SK-N-SH (cell line): ENCODE measurements around the gene IL17B. TPM values are rescaled to one million over a fixed set of nuclear protein-coding genes. Genes with fewer than 3 reads are reported as not detected.

ENCODE experiments used
- CTCF ChIA-PET: fragments of 300-600, 350-600 bp; formaldehyde crosslinking; extraction: SDS; loops from one replicate; lab custom pipeline; 2021; lab: Yijun Ruan, JAX
- POLR2A ChIA-PET: fragments of 350-600 bp; sonication (Branson Sonifier 250); formaldehyde crosslinking; extraction: SDS; loops from one replicate; lab custom pipeline; 2020; ENCODE audit warnings: antibody characterized with exemption, inconsistent platforms; lab: Yijun Ruan, JAX
- DNase-seq: peaks from one replicate; pipeline ENCODE4 v3.0.0; 2012
- H2AFZ ChIP-seq: fragments of 200-600 bp; sonication (generic); 2 replicates; pipeline ENCODE4 v1.8.1; 2016; ENCODE audit warnings: antibody characterized with exemption, mild to moderate bottlenecking, low read depth
- H3F3A ChIP-seq: fragments of 200-600 bp; sonication (generic); replicated peaks from 2 replicates; pipeline ENCODE3; 2016; ENCODE audit warnings: antibody characterized with exemption, mild to moderate bottlenecking; ENCODE audit not compliant: insufficient read depth
- H3K27ac ChIP-seq, 2 experiments: fragments of 200-500 bp in 1 of 2; fragments of 200-600 bp in 1 of 2; sonication (Bioruptor generic) in 1 of 2; sonication (generic), shearing (Covaris generic) in 1 of 2; 2 replicates each; pipeline versions ENCODE4 v1.5.1 to v1.6.1; 2014 to 2016; ENCODE audit warnings: low read depth in 2 of 2, inconsistent platforms in 1 of 2, low read length in 1 of 2, mild to moderate bottlenecking in 1 of 2, mixed read lengths in 1 of 2
- H3K27me3 ChIP-seq: fragments of 200-600 bp; sonication (generic), shearing (Covaris generic); 2 replicates; pipeline ENCODE4 v1.6.1; 2016; ENCODE audit warnings: mixed run types; ENCODE audit not compliant: insufficient read depth
- H3K36me3 ChIP-seq, 2 experiments: fragments of 200-500 bp in 1 of 2; fragments of 200-600 bp in 1 of 2; sonication (Bioruptor generic) in 1 of 2; sonication (generic) in 1 of 2; replicated peaks in 1 of 2; 2 replicates each; pipeline versions ENCODE3 to v1.5.1; 2014 to 2016; ENCODE audit warnings: low read length in 1 of 2, mild to moderate bottlenecking in 1 of 2; ENCODE audit not compliant: insufficient read depth in 2 of 2, control insufficient read depth in 1 of 2
- H3K4me1 ChIP-seq, 2 experiments: fragments of 200-500 bp in 1 of 2; fragments of 200-600 bp in 1 of 2; sonication (Bioruptor generic) in 1 of 2; sonication (generic), shearing (Covaris generic) in 1 of 2; 2 replicates each; pipeline versions ENCODE4 v1.5.1 to v1.6.1; 2014 to 2016; ENCODE audit warnings: low read depth in 1 of 2, low read length in 1 of 2, mixed run types in 1 of 2; ENCODE audit not compliant: insufficient read depth in 2 of 2, control insufficient read depth in 1 of 2
- H3K4me2 ChIP-seq: fragments of 200-600 bp; sonication (generic), shearing (Covaris generic); 2 replicates; pipeline ENCODE4 v1.6.1; 2017; ENCODE audit warnings: mixed run types
- H3K4me3 ChIP-seq, 2 experiments: fragments of 200-500 bp in 1 of 2; fragments of 200-600 bp in 1 of 2; sonication (Bioruptor generic) in 1 of 2; sonication (generic), shearing (Covaris generic) in 1 of 2; 2 replicates each; pipeline versions ENCODE4 v1.5.1 to v1.8.1; 2014 to 2016; ENCODE audit warnings: low read depth in 2 of 2, inconsistent platforms in 1 of 2, low read length in 1 of 2, mild to moderate bottlenecking in 1 of 2, mixed read lengths in 1 of 2, moderate library complexity in 1 of 2
- H3K79me2 ChIP-seq: fragments of 200-600 bp; sonication (generic); 2 replicates; pipeline ENCODE4 v1.8.1; 2017; ENCODE audit warnings: mild to moderate bottlenecking; ENCODE audit not compliant: insufficient read depth
- H3K9ac ChIP-seq: fragments of 200-600 bp; sonication (generic); 2 replicates; pipeline ENCODE4 v1.6.1; 2017; ENCODE audit warnings: mixed run types
- H3K9me2 ChIP-seq: fragments of 200-600 bp; sonication (generic); 2 replicates; pipeline ENCODE4 v1.6.1; 2017; ENCODE audit warnings: mixed run types
- H3K9me3 ChIP-seq: fragments of 200-600 bp; sonication (generic); 2 replicates; pipeline ENCODE4 v1.6.1; 2017; ENCODE audit warnings: mixed run types, mild to moderate bottlenecking, moderate library complexity
- H4K20me1 ChIP-seq: fragments of 200-600 bp; sonication (generic); 2 replicates; pipeline ENCODE4 v1.6.1; 2017; ENCODE audit warnings: mild to moderate bottlenecking, mixed run types; ENCODE audit not compliant: insufficient read depth
- GATA2 ChIP-seq: sonication (generic); formaldehyde crosslinking; IDR thresholded peaks from 2 replicates; pipeline ENCODE4 v1.5.0; 2020; ENCODE audit warnings: mild to moderate bottlenecking, missing genetic modification reagents
- JUND ChIP-seq: IDR thresholded peaks from 2 replicates; pipeline ENCODE4 v1.4.0; 2012
- NFIC ChIP-seq: IDR thresholded peaks from 2 replicates; pipeline ENCODE4 v1.4.0; 2012; ENCODE audit warnings: borderline replicate concordance
- RAD21 ChIP-seq: IDR thresholded peaks from 2 replicates; pipeline ENCODE4 v1.6.1; 2012; ENCODE audit warnings: mild to moderate bottlenecking, low read length
- RCOR1 ChIP-seq: fragments of 150-350 bp; IDR thresholded peaks from 2 replicates; pipeline ENCODE4 v1.6.1; 2017; ENCODE audit warnings: antibody characterized with exemption, low read length
- RXRA ChIP-seq: IDR thresholded peaks from 2 replicates; pipeline ENCODE4 v1.4.0; 2012; ENCODE audit warnings: low read depth, mild to moderate bottlenecking, borderline replicate concordance
- TAF1 ChIP-seq: IDR thresholded peaks from 2 replicates; pipeline ENCODE4 v1.6.1; 2012; ENCODE audit warnings: low read depth, mild to moderate bottlenecking, low read length, moderate library complexity, borderline replicate concordance
- TCF12 ChIP-seq: IDR thresholded peaks from 2 replicates; pipeline ENCODE4 v1.4.0; 2012
- USF2 ChIP-seq: fragments of 150-350 bp; IDR thresholded peaks from 2 replicates; pipeline ENCODE4 v1.6.1; 2017; ENCODE audit warnings: antibody characterized with exemption, low read length, low read depth, borderline replicate concordance
- ZBTB33 ChIP-seq: IDR thresholded peaks from 2 replicates; pipeline ENCODE4 v1.4.0; 2012; ENCODE audit warnings: low read depth, borderline replicate concordance
- WGBS: methylation state at CpG from one replicate; pipeline ENCODE4 v1.1.6; 2017; ENCODE audit warnings: low lambda C conversion rate; 5-methylcytosine and 5-hydroxymethylcytosine counted together
- polyA plus RNA-seq, 3 experiments: library from polyadenylated mRNA; depleted of rRNA; stranded (reverse); fragments of >200 nt; gene quantifications; 2 replicates each; pipeline ENCODE4 v1.2.3, GENCODE V29; 2012

IL17B gene
- polyA plus RNA-seq, 1 of the 3 experiments (the other 2 are of a cell fraction), result 0.16 TPM

- Histone ChIP-seq H3K9me3 (no peaks in the 10 kb centered on the region), H3K36me3 (no peaks in the 10 kb centered on the region), H3K9ac (no peak overlapping the region), H3K27me3 (no peaks in the 10 kb centered on the region), H3K79me2 (no peaks in the 10 kb centered on the region), H2AFZ (no peak overlapping the region), H3K9me2 (no peaks in the 10 kb centered on the region), H3K4me2 (no peak overlapping the region), H4K20me1 (no peaks in the 10 kb centered on the region), H3K4me3 (no peak overlapping the region), H3F3A (no peaks in the 10 kb centered on the region), H3K4me1 (peaks cover 0 to 8% of the 10 kb centered on the region in 2 experiments; a peak in 1 of 4 replicates), H3K27ac (no peak overlapping the region)
- TF ChIP-seq NFIC, result no peak
- TF ChIP-seq RAD21, result no peak
- TF ChIP-seq ZBTB33, result no peak
- no peak for TF ChIP-seq RXRA
- no peak for TF ChIP-seq GATA2
- TF ChIP-seq TCF12, result no peak
- no peak for TF ChIP-seq JUND
- POLR2A ChIA-PET, result interaction anchor here (0.7 kb wide), 1 partner anchor 55 kb away, joined by 3 read pairs; no protein-coding TSS in a partner anchor
- CTCF ChIA-PET, result interaction anchor here (1.4 to 41.4 kb wide), 5 partner anchors 9 to 58 kb away, joined by 4 to 1751 read pairs (median 120); partner anchors contain the start of gene IL17B
- WGBS, result 85% methylated on average over 5 of the region's 6 CpGs
- DNase-seq, result no peak
Measured at GRCh38 chr5:149365418-149365817, 13.7 kb downstream of the IL17B start.

GRCh38 chr5:149364719-149365118 lies 14.4 kb downstream of the IL17B start:
- TF ChIP-seq USF2 (no peak), RXRA (no peak), GATA2 (no peak), TCF12 (no peak), RCOR1 (no peak), TAF1 (no peak)
- TF ChIP-seq, all 33 proteins: peak for 0
- Histone ChIP-seq H3K9me2 (no peaks in the 10 kb centered on the region), H3K4me1 (peaks cover 0 to 8% of the 10 kb centered on the region in 2 experiments; a peak in 1 of 4 replicates), H3K79me2 (no peaks in the 10 kb centered on the region), H3K9me3 (no peaks in the 10 kb centered on the region), H3K4me2 (no peak overlapping the region), H3K9ac (no peak overlapping the region), H3K36me3 (no peaks in the 10 kb centered on the region), H2AFZ (no peak overlapping the region), H3K27ac (no peak overlapping the region), H3K27me3 (no peaks in the 10 kb centered on the region), H3F3A (no peaks in the 10 kb centered on the region), H4K20me1 (no peaks in the 10 kb centered on the region), H3K4me3 (no peak overlapping the region)
- WGBS, result 81% methylated on average over 2 of the region's 2 CpGs
- DNase-seq, result no peak
- CTCF ChIA-PET, result interaction anchor here (1.0 to 41.4 kb wide), 6 partner anchors 9 to 201 kb away, joined by 3 to 1751 read pairs (median 16); no protein-coding TSS in a partner anchor
- POLR2A ChIA-PET, result no interaction called here
